ENCODE results near the gene AMPH.

DNA sequence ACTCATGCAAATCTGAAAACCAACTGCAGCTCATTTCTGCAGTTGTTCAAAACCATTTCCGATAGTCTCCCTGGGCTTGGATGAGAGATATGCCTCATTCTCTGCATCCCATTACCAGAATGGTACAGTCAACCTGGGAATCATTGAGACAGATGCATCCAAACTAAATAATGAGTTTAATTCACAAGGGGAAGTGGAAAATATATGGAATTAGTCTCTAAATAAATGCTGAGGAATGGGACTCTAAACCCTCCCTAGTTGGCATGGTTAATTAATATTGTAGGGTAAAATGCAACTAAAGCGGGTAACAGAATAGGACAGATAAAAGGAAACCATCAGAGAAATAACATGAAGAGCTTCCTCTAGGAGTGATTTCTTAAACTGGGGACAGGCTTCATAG lies 118.9 kb downstream of the AMPH start:
- no peak for TF ChIP-seq EZH2 (IDR thresholded peaks at IDR 0.05)
- TF ChIP-seq, protein P1, sequence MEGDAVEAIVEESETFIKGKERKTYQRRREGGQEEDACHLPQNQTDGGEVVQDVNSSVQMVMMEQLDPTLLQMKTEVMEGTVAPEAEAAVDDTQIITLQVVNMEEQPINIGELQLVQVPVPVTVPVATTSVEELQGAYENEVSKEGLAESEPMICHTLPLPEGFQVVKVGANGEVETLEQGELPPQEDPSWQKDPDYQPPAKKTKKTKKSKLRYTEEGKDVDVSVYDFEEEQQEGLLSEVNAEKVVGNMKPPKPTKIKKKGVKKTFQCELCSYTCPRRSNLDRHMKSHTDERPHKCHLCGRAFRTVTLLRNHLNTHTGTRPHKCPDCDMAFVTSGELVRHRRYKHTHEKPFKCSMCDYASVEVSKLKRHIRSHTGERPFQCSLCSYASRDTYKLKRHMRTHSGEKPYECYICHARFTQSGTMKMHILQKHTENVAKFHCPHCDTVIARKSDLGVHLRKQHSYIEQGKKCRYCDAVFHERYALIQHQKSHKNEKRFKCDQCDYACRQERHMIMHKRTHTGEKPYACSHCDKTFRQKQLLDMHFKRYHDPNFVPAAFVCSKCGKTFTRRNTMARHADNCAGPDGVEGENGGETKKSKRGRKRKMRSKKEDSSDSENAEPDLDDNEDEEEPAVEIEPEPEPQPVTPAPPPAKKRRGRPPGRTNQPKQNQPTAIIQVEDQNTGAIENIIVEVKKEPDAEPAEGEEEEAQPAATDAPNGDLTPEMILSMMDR (IDR thresholded peaks at IDR 0.05 in 2 of 3, conservative IDR thresholded peaks at IDR 0.05 in 1 of 3; ENCODE audit: borderline replicate concordance in 1 of 3, insufficient read depth in 1 of 3, low read depth in 2 of 3, low read length in 2 of 3), result no peak
- no peak for TF ChIP-seq POLR2A (IDR thresholded peaks at IDR 0.05; ENCODE audit: borderline replicate concordance, extremely low read depth, insufficient read depth, insufficient read length)
- TF ChIP-seq POLR2AphosphoS5 (IDR thresholded peaks at IDR 0.05; ENCODE audit: low read depth, low read length), result no peak
- TF ChIP-seq SIN3A (IDR thresholded peaks at IDR 0.05; ENCODE audit: low read depth), result no peak
- TF ChIP-seq, protein P2, sequence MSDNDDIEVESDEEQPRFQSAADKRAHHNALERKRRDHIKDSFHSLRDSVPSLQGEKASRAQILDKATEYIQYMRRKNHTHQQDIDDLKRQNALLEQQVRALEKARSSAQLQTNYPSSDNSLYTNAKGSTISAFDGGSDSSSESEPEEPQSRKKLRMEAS (IDR thresholded peaks at IDR 0.05), result no peak
- TF ChIP-seq RAD21 (IDR thresholded peaks at IDR 0.05; ENCODE audit: low read depth), result no peak
- TF ChIP-seq SRF (IDR thresholded peaks at IDR 0.05; ENCODE audit: low read depth), result no peak

Measured in HCT116 (cell line).